GM12878 (cell line): ENCODE data around the gene HEBP1. TPM values are rescaled to one million over a fixed set of nuclear protein-coding genes. Genes with fewer than 3 reads are reported as not detected.

ENCODE experiments used
- ATAC-seq: fragments of 200-7000 bp; cut with Tn5 transposase; 3 replicates; pipeline ENCODE4 v1.9.1; 2020; ENCODE audit warnings: mild to moderate bottlenecking, moderate library complexity
- BruUV-seq: library from RNA; stranded (reverse); fragments of 400-500 nt; replicated peaks from 2 replicates; lab custom pipeline; 2021; lab: Mats Ljungman, UMichigan
- CTCF ChIA-PET: fragments of 300-600 bp; sonication (Branson Sonifier 250); formaldehyde crosslinking; extraction: SDS; loops from one replicate; lab custom pipeline; 2021; ENCODE audit warnings: inconsistent platforms; lab: Yijun Ruan, JAX
- POLR2A ChIA-PET: fragments of 350-600 bp; formaldehyde crosslinking; extraction: SDS; loops from one replicate; lab custom pipeline; 2021; ENCODE audit warnings: inconsistent platforms; lab: Charles Lee
- RAD21 ChIA-PET: fragments of 300-600 bp; sonication (Branson Sonifier 250); formaldehyde crosslinking; loops from one replicate; lab custom pipeline; 2023; ENCODE audit warnings: antibody characterized with exemption; ENCODE audit not compliant: unreplicated experiment; lab: Charles Lee
- SMC1A ChIA-PET: fragments of 300-600 bp; sonication (Branson Sonifier 250); formaldehyde crosslinking; loops from one replicate; lab custom pipeline; 2023; ENCODE audit not compliant: unreplicated experiment, uncharacterized antibody; lab: Charles Lee
- DNase-seq: peaks from one replicate; pipeline ENCODE4 v3.0.0-alpha.2; 2011; ENCODE audit warnings: low read depth, low spot score
- FAIRE-seq: peaks from 3 replicates; lab custom pipeline; 2011; peaks lifted over from hg19 to GRCh38; lab: Jason Lieb, UNC
- H2AFZ ChIP-seq: 2 replicates; pipeline ENCODE4 v1.6.0; 2011; ENCODE audit warnings: low read depth, low read length, control low read depth; ENCODE audit not compliant: control insufficient read depth
- H3K27ac ChIP-seq: 2 replicates; pipeline ENCODE4 v1.5.1; 2011; ENCODE audit warnings: control low read depth; ENCODE audit not compliant: control insufficient read depth, insufficient read depth
- H3K27me3 ChIP-seq, 2 experiments: replicated peaks in 1 of 2; 2 replicates each; pipeline versions ENCODE4 v1.6.0 to v1.6.1; 2011; ENCODE audit warnings: low read length in 1 of 2; ENCODE audit not compliant: control insufficient read depth in 2 of 2, insufficient read depth in 2 of 2
- H3K36me3 ChIP-seq, 2 experiments: 2 replicates each; pipeline ENCODE4 v1.5.1; 2011; ENCODE audit warnings: low read length in 1 of 2; ENCODE audit not compliant: control insufficient read depth in 2 of 2, insufficient read depth in 2 of 2
- H3K4me1 ChIP-seq: 2 replicates; pipeline ENCODE4 v1.6.1; 2011; ENCODE audit warnings: mild to moderate bottlenecking, low read length, moderate library complexity, mixed read lengths; ENCODE audit not compliant: control insufficient read depth, insufficient read depth
- H3K4me2 ChIP-seq: 2 replicates; pipeline ENCODE4 v1.6.0; 2011; ENCODE audit warnings: control low read depth; ENCODE audit not compliant: control insufficient read depth, insufficient read depth
- H3K4me3 ChIP-seq: fragments of 200-600 bp; sonication (generic); 2 replicates; pipeline ENCODE4 v1.5.1; 2016
- H3K79me2 ChIP-seq: 2 replicates; pipeline ENCODE4 v1.6.0; 2011; ENCODE audit warnings: low read length; ENCODE audit not compliant: control insufficient read depth, insufficient read depth
- H3K9ac ChIP-seq: 2 replicates; pipeline ENCODE4 v1.8.0; 2011; ENCODE audit warnings: low read length, control low read depth, mixed read lengths; ENCODE audit not compliant: control insufficient read depth, insufficient read depth
- H3K9me3 ChIP-seq: replicated peaks from 3 replicates; pipeline ENCODE4 v1.5.1; 2011; ENCODE audit warnings: mild to moderate bottlenecking, low read length; ENCODE audit not compliant: control insufficient read depth, insufficient read depth
- H4K20me1 ChIP-seq: 2 replicates; pipeline ENCODE4 v1.6.0; 2011; ENCODE audit not compliant: control insufficient read depth, insufficient read depth
- BCL3 ChIP-seq: IDR thresholded peaks from 2 replicates; pipeline ENCODE4 v1.6.1; 2011; ENCODE audit warnings: borderline replicate concordance, low read depth, mild to moderate bottlenecking, moderate library complexity, low read length; ENCODE audit not compliant: insufficient read depth, poor library complexity, severe bottlenecking
- BHLHE40 ChIP-seq, 2 experiments: fragments of 450-650 bp in 1 of 2; IDR thresholded peaks; 2 replicates each; pipeline ENCODE4 v1.6.1; 2011 to 2017; ENCODE audit warnings: low read depth in 2 of 2, borderline replicate concordance in 1 of 2, improper control_type of control experiment in 1 of 2, low read length in 1 of 2, mild to moderate bottlenecking in 1 of 2
- BRCA1 ChIP-seq: IDR thresholded peaks from 2 replicates; pipeline ENCODE4 v1.6.1; 2011; ENCODE audit warnings: low read depth, low read length, improper control_type of control experiment
- CREM ChIP-seq: IDR thresholded peaks from 2 replicates; pipeline ENCODE4 v1.6.1; 2014; ENCODE audit warnings: antibody characterized with exemption, low read depth
- E2F4 ChIP-seq: IDR thresholded peaks from 2 replicates; pipeline ENCODE4 v1.6.1; 2012; ENCODE audit warnings: low read depth, low read length, improper control_type of control experiment
- EP300 ChIP-seq, 2 experiments: fragments of 150-350 bp in 1 of 2; IDR thresholded peaks; 2 replicates each; pipeline ENCODE4 v1.6.1; 2011 to 2012; ENCODE audit warnings: low read depth in 2 of 2, low read length in 2 of 2, borderline replicate concordance in 1 of 2, improper control_type of control experiment in 1 of 2, inconsistent platforms in 1 of 2; ENCODE audit not compliant: control insufficient read depth in 1 of 2
- IRF4 ChIP-seq: IDR thresholded peaks from 2 replicates; pipeline ENCODE4 v1.6.1; 2011; ENCODE audit warnings: low read depth, low read length
- NFXL1 ChIP-seq: fragments of 450-650 bp; IDR thresholded peaks from 2 replicates; pipeline ENCODE4 v1.6.1; 2017; ENCODE audit warnings: antibody characterized with exemption, mild to moderate bottlenecking, borderline replicate concordance
- PAX5 ChIP-seq: IDR thresholded peaks from 2 replicates; pipeline ENCODE4 v1.6.1; 2011; ENCODE audit warnings: low read depth, low read length, borderline replicate concordance
- PBX3 ChIP-seq: IDR thresholded peaks from 2 replicates; pipeline ENCODE4 v1.6.1; 2011; ENCODE audit warnings: mild to moderate bottlenecking, low read depth, low read length, moderate library complexity; ENCODE audit not compliant: insufficient replicate concordance
- RB1 ChIP-seq: fragments of 450-650 bp; formaldehyde crosslinking; IDR thresholded peaks from 2 replicates; pipeline ENCODE4 v1.6.1; 2017; ENCODE audit warnings: mild to moderate bottlenecking, borderline replicate concordance
- RELA ChIP-seq: fragments of 450-650 bp; IDR thresholded peaks from 2 replicates; pipeline ENCODE4 v1.8.0; 2014; ENCODE audit warnings: borderline replicate concordance; ENCODE audit not compliant: partially characterized antibody
- TBL1XR1 ChIP-seq: IDR thresholded peaks from 2 replicates; pipeline ENCODE4 v1.6.1; 2012; ENCODE audit warnings: low read depth, low read length, improper control_type of control experiment
- ZNF384 ChIP-seq: IDR thresholded peaks from 2 replicates; pipeline ENCODE4 v1.6.1; 2012; ENCODE audit warnings: low read depth, mild to moderate bottlenecking, low read length, improper control_type of control experiment, borderline replicate concordance
- WGBS: methylation state at CpG from one replicate; pipeline ENCODE4 v1.1.6; 2016; ENCODE audit warnings: low lambda C conversion rate; ENCODE audit not compliant: insufficient replicate concordance, insufficient coverage; ENCODE audit errors: missing lambda C conversion rate; 5-methylcytosine and 5-hydroxymethylcytosine counted together
- in situ Hi-C: fragments of 300-500 bp; cut with MboI; formaldehyde crosslinking; loops from 9 replicates; pipeline ENCODE4 v1.14.3; 2018; ENCODE audit warnings: mixed read lengths
- intact Hi-C: fragments of 100-400 bp; cut with micrococcal nuclease; formaldehyde crosslinking; loops from one replicate; pipeline ENCODE4 v1.14.2; 2022; ENCODE audit not compliant: unreplicated experiment
- polyA plus RNA-seq, 11 experiments: library from polyadenylated mRNA; depleted of rRNA in 4 of 11; unstranded in 6 of 11; stranded (reverse) in 5 of 11; fragments of >200 nt; fragmentation: Nextera tagmentation in 4 of 11; fragmentation: Illumina TruSeq in 1 of 11; extraction: Ambion mirVana in 4 of 11; extraction: Trizol in 1 of 11; gene quantifications; 1 replicate in 1 of 11; 2 replicates in 10 of 11; pipeline versions ENCODE4 v1.2.1 to v1.2.3, GENCODE V29; 2011 to 2016; ENCODE audit warnings: inconsistent platforms in 2 of 11, missing spikeins in 2 of 11, low read depth in 1 of 11
- total RNA-seq, 4 experiments: library from RNA; depleted of rRNA in 3 of 4; stranded (reverse); fragments of >200 nt in 3 of 4; fragmentation: Illumina TruSeq in 1 of 4; extraction: Trizol in 1 of 4; gene quantifications; 2 replicates each; pipeline versions ENCODE4 v1.2.1 to v1.2.3, GENCODE V29; 2013 to 2021
- TF ChIP-seq, protein P1 (sequence below): fragments of 450-650 bp; IDR thresholded peaks from 2 replicates; pipeline ENCODE4 v1.6.1; 2017; ENCODE audit warnings: borderline replicate concordance

Gene HEBP1
- total and polyA plus RNA-seq, 10 of the 15 experiments (the other 5 are each of a cell fraction or from before 2014, with no cell fraction given), result 0.07 to 0.32 (median 0.18) TPM; not detected in 5

DNA sequence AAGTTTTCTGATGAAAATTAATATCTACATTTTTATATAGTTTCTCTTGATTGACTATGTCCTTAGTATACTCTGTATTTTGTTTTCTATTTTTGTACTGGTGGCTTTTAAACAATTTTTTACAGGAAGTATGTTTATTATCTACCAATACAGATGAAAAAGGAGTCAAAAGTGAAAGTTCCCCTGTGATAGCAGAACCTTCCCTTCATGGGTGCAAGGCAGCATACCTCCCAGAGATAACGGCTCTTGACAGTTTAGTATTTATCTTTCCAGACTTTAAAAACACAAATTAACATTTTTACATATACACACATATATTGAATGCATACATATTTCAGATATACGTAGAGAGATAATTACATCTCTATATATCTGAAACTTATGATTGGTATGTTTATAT is 27.0 kb upstream of the HEBP1 start:
- no peak for FAIRE-seq
- no peaks in the 10 kb centered on the region for H3K9me3 ChIP-seq
- TF ChIP-seq E2F4, result no peak
- no peak for TF ChIP-seq EP300 (IDR thresholded peaks at IDR 0.05; ENCODE audit: borderline replicate concordance in 1 of 2, control insufficient read depth in 1 of 2, low read depth in 2 of 2, low read length in 2 of 2)
- TF ChIP-seq BHLHE40 (IDR thresholded peaks at IDR 0.05; ENCODE audit: borderline replicate concordance in 1 of 2, low read depth in 2 of 2, low read length in 1 of 2), result no peak
- TF ChIP-seq NFXL1, result no peak
- TF ChIP-seq CREM, result no peak
- no peak for TF ChIP-seq PBX3
- no peak for TF ChIP-seq TBL1XR1
- no peak for TF ChIP-seq IRF4
- TF ChIP-seq RELA, result no peak
- TF ChIP-seq BCL3, result no peak
- TF ChIP-seq RB1, result no peak
- no peak for TF ChIP-seq ZNF384
- TF ChIP-seq, protein P1, sequence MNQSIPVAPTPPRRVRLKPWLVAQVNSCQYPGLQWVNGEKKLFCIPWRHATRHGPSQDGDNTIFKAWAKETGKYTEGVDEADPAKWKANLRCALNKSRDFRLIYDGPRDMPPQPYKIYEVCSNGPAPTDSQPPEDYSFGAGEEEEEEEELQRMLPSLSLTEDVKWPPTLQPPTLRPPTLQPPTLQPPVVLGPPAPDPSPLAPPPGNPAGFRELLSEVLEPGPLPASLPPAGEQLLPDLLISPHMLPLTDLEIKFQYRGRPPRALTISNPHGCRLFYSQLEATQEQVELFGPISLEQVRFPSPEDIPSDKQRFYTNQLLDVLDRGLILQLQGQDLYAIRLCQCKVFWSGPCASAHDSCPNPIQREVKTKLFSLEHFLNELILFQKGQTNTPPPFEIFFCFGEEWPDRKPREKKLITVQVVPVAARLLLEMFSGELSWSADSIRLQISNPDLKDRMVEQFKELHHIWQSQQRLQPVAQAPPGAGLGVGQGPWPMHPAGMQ, result no peak
- TF ChIP-seq PAX5, result no peak
- TF ChIP-seq BRCA1, result no peak

More for the DNA sequence above, 27.0 kb upstream of the HEBP1 start:
- intact Hi-C loops (no loop called here), in situ Hi-C loops (no loop called here)
- H2AFZ ChIP-seq, result no peak overlapping the region
- H3K4me1 ChIP-seq, result no peaks in the 10 kb centered on the region
- DNase-seq (no peak), ATAC-seq (no peak)
- WGBS, result 20% methylated on average over 2 of the region's 2 CpGs
- H3K4me2 ChIP-seq, result no peak overlapping the region
- peaks cover 2 to 7% of the 10 kb centered on the region in 2 experiments; a peak in 3 of 4 replicates for H3K27me3 ChIP-seq
- ChIA-PET SMC1A (interaction anchor here (1.3 kb wide), 1 partner anchor 111 kb away, joined by 4 read pairs; no protein-coding TSS in a partner anchor), POLR2A (interaction anchor here (0.5 kb wide), 1 partner anchor 11 kb away, joined by 3 read pairs; no protein-coding TSS in a partner anchor), RAD21 (no interaction called here), CTCF (no interaction called here)
- H3K4me3 ChIP-seq, result no peak overlapping the region
- H3K9ac ChIP-seq, result no peak overlapping the region
- H4K20me1 ChIP-seq, result no peaks in the 10 kb centered on the region
- BruUV-seq, result no TSS peak
- H3K36me3 ChIP-seq, result no peaks in the 10 kb centered on the region
- no peaks in the 10 kb centered on the region for H3K79me2 ChIP-seq
- no peak overlapping the region for H3K27ac ChIP-seq
